GM21390 (cell line): ENCODE results near the gene LINGO1.

Experiments
- ATAC-seq: cut with Tn5 transposase; IDR thresholded peaks from one replicate; pipeline ENCODE4 v1.9.1; 2021; ENCODE audit not compliant: unreplicated experiment

LINGO1 gene

DNA sequence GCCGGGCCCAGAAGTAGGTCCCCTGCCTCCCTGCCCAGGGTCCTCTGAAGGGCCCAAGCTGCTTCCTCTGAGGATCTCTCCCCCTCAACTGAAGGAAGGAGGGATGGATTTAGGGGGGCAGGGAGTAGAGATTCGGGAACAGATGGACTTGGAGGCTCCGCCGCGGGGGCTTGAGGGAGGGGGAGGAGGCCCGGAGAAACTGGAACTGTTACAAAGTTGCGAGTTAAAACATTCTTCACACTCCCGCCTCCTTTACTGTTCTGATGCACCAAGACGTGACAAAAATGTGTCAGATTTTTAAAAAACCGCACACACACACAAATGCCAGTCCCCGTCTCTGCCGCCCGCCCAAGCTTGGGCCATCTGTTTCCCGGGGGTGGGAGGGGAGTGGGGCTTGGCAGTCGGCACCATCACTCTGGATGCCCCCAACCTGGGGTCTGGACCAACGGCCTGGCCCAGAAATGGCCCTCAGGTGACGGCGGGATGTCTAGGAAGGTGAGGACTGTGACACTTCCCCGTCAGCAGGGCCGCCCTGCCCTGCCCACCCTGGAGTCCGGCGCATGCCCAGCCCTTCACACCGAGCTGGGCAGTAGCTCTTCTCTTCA, 25.0 kb upstream of the LINGO1 start:
- no peak for ATAC-seq

DNA sequence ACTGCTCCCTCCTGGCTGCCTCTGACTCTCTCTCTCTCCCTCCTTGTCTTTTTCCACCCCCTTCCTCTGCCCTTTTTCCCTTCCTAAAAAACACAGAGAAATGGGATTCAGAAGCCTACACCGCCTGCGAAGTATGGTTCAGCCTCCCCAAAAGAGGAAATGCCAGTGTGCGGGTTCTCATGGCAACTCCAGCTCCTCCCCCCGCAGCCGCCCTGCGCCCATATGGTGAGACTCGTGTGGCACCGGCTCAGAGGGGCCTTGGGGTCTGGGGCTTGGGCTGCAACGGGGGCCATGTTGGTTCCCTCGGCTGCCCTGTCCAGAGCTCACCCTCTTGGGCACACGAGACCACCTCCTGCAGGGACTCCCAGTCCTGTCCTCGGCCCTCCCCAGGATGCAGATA, 23.6 kb upstream of the LINGO1 start:
- ATAC-seq, result no peak

GRCh38 chr15:77654975-77655374, 22.3 kb upstream of the LINGO1 start:
- ATAC-seq, result no peak

- no peak for ATAC-seq
Measured at GRCh38 chr15:77653832-77654480, 21.2 kb upstream of the LINGO1 start.

DNA sequence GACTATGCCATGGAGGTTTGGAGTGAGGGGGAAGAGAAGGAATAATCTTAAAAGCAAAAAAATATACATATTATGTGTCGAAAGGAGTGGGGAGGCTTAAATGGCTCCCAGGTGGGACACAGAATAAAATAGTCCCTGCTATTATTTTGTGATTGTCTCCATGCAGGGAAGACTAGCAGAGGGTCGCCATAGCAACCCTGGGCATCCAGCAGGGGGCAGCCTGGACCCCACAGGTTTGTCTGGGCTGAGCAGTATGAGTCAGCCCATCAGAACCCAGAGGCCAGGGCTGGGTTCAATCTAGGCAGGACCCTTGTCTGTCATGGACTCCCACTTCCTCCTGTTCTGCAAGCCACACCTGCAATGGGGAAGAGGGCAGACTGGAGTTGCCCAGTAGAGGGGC, 17.6 kb upstream of the LINGO1 start:
- ATAC-seq, result no peak

GRCh38 chr15:77649610-77650009, 16.9 kb upstream of the LINGO1 start:
- no peak for ATAC-seq

DNA sequence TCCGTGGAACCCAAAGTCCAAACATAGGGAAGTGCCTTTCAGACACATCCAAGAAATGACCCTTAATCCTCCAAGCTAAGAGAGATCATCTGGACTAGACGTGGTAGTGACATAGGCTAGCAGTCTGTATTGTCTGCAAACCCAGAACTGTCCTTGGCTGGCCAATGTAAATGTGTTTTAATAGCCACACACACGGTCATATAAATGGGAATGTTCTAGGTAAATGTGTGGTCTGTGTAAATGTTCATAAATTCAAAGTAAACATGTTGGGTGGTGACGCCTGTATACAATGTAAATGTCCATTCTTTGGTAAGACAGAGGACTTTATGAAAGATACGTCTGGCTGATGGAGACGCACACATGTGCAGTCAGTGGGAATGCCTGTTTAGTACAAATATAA, 16.3 kb upstream of the LINGO1 start:
- ATAC-seq, result no peak

DNA sequence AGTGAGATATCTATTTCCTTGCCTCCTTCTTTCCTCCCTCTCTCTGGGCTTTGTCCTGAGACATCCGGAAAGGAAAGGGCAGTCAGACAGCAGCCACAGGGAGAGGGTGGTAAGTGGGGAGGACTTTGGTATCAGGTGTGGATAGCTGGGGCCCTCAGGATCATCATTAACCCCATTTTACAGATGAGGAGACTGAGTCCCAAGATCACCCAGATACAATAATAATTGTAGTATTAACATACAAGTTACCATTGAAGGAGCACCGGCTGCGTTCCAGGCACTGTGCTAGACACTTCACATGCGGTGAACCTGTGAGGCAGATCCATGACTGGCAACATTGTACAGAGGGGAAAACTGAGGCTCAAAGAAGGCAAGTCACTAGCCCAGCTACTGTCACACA, 15.2 kb upstream of the LINGO1 start:
- no peak for ATAC-seq

DNA sequence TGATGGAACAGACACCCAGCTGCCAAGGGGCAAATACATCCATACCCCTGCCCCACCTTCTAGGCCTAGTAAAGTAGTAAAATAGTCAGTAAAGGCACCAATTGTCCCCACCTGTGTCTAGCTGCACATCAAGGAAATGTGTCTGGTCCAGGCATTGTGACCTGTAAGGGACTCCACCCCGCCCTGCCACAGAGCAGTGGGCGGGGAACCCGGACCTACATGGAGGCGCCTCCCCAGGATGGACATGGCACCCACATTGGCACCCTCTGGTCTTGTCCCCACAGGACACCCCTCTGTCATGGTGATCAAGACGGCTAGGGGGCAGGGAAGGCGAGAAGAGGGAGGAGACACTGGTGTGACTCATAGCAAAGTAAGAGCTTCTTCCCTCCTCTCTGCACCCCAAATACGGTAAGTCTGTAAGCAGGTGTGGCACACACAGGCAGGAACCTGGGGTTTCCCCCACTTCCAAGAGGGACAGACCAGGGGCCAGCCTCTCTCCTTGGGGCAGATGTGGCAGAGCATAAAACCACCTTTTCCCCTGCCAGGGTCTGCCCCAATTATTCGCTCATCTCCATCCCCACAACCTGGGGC, 13.5 kb upstream of the LINGO1 start:
- ATAC-seq, result no peak

GRCh38 chr15:77645602-77646001, 12.9 kb upstream of the LINGO1 start:
- ATAC-seq, result no peak

DNA sequence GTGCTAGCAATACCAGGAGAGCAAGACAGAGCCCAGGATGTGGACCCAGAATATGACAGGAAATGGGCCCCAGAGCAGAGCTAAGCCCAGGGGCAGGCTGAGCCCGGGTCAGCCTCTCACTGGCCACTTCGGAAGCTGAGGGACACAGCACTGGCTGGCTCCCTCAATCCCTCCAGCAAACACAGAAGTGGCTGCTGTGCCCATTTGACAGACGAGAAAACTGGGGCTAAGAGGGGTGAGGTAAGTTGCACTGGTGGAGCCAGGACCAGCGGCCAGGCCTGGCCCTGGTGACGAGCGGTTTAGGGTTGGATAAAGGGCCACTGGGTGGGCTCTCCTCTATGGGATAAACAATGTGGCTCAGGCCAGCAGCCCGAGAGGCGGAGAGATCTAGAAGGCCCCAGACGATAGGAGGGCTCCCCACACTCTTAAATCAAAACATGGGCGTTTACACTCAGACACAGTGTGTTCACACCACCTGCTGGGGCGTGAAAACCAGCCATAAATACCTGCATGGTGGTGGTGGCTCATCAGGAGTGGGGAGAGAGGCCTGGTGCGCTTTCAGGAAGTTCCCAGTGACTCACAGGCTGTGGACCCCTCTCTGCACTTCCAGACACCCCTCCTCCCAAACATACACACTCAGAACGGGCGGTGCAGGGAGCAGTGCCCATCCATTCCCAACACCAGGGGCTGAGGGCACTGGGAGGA, 12.0 kb upstream of the LINGO1 start:
- no peak for ATAC-seq

DNA sequence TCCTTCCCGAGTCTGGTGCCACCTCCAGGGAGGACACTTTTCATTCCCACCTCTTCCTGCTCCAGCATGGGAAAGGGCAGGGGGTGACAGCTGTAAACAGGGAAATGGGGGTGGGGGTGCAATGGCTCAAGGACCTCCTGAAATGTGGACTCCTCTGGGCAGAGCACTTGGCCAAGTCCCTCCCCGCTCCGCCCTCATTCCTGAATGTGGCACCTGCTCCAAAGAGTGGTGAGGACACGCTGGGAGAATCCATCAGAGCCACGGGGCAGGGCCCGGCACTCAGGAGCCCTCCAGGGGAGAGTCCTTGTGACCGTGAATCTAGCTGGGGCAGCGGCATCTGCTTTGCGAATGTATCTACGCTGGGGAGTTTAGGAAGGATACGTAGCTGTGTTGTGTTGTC, 11.1 kb upstream of the LINGO1 start:
- no peak for ATAC-seq

DNA sequence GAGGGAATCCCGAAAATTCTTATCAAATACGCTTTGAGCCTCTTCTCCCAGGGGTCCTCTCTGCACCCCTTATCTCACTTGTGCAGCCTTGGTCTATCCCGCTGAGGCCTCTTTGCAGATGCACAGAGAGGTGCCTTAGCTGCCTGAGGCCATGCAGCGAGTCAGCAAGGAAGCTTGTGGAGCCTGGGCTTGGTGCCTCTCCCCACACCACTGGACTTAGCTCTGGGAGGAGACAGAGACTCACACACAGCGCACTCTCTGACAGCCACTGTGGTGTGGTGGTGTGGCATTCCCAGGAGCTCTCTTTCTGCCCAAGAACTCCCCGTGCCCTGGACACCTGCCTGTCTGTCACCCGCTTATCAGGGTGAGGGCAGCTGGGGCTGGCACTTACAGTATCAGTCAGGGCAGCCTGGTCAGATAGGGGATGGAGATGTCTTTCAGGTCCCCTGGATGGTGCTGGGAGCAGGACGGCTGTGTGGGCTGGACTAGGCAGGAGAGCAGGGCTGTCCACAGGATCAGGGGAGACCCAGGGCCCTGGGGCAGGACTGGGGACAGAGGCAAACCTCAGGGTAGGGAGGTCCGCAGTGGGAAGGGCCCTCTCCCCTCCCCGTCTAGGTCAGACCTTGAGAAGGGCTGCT, 10.2 kb upstream of the LINGO1 start:
- ATAC-seq, result no peak

DNA sequence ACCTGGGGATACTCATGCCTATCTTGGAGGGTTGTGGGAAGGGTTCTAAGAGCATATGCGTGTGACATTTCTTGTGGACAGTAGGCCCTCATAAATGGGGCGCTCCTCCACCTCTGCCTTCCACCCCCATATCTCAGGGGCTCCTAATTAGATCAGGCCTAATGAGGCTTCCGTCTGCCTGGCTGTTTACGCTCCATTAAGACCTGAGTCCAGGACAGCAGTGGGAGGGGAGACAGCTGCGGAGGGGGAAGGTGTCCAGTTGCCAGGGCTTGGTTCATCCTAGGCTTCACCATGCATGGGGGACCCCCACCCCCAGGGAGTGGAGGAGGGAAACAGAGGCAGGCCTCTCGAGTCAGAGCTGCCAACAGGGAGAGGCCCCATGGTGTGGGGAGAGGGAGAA, 9.3 kb upstream of the LINGO1 start:
- ATAC-seq, result no peak

- no peak for ATAC-seq
Measured at GRCh38 chr15:77640615-77641014, 7.9 kb upstream of the LINGO1 start.

GRCh38 chr15:77639431-77639830, 6.7 kb upstream of the LINGO1 start:
- ATAC-seq, result no peak

DNA sequence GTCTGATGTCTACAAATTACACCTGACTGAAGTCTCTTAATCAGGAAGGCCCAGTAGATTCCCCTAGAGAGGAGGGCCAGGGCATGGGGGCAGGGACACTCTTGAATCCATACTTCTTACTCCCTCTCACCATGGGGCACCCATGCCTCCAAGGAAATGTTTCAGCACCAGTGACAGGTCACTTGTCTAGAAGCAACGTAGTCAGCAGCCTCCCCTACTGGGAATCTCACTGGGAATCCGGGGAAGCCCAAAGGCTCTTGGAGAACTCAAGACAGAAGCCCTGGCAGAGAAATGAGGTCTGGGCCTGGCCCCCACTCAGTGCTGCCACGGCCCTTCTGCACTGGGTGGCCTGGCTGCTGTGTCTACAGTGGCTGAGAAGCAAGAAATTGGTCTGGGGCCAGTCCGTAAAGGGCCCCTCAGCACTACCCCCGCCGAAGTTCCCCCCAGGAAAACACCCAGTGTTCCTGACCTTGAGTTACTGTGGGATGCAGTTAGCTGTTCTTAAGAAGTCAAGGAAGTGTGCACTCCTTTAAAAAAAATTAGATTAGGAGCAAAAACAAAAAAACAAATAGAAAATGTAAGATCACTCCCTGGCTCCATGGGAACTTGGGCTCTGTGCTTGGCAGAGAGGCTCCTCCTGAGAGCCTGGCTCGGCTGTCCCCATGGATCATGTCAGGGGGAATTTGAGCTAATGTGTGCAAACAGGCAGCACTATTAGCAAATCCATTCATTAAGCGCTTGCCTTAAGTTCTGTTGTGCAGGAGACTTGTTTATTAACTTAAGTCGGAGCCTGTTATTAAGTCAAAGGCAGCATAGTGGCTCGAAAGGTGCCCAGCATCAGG, 5.4 kb upstream of the LINGO1 start:
- no peak for ATAC-seq

DNA sequence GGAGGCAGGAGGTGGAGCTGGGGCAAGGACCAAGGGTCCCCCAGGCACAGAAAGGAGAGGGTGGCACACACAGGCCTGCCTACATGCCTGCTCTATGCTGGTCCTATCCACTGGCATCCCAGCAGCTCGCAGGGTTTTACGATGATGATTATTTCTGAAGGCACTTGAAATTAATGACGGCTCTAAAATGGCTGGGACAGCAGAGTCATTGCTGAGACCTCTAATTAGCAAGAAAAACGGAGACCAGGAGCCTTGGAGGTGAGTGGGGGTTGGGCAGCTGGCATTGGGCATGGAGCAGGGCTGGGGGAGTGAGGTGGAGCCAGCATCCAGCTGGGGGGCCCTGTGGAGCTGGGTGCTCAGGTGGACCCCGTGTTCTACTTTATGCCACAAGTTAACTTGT, 3.5 kb upstream of the LINGO1 start:
- ATAC-seq, result no peak

- ATAC-seq, result no peak
Measured at GRCh38 chr15:77634266-77634962, 1.7 kb upstream of the LINGO1 start.

GRCh38 chr15:77633913-77634265, 1.2 kb upstream of the LINGO1 start:
- no peak for ATAC-seq
